SKM-1 (cell line): ENCODE measurements around the gene KCNJ10.

Experiments used
- DNase-seq: peaks from one replicate; lab custom pipeline; 2025; ENCODE audit not compliant: unreplicated experiment; lab: John Stamatoyannopoulos, UW

KCNJ10 gene

GRCh38 chr1:160099716-160100375 lies 29.9 kb upstream of the KCNJ10 start:
- DNase-seq, result no peak

GRCh38 chr1:160098852-160099561 lies 29.0 kb upstream of the KCNJ10 start:
- DNase-seq, result peak; percentile 87

- DNase-seq, result peak; percentile 65
Measured at GRCh38 chr1:160097911-160098851, 28.2 kb upstream of the KCNJ10 start, which contains the start of gene IGSF8. TSS of gene IGSF8 (minus strand) at chr1:160098619. CDS start at chr1:160098472, 147 bp downstream.

- no peak for DNase-seq
Measured at GRCh38 chr1:160097151-160097910, 27.4 kb upstream of the KCNJ10 start.

- no peak for DNase-seq
Measured at GRCh38 chr1:160096274-160097116, 26.5 kb upstream of the KCNJ10 start.

GRCh38 chr1:160095382-160096105 lies 25.6 kb upstream of the KCNJ10 start:
- no peak for DNase-seq

- no peak for DNase-seq
Measured at GRCh38 chr1:160094806-160095205, 24.8 kb upstream of the KCNJ10 start.

- no peak for DNase-seq
Measured at GRCh38 chr1:160094291-160094625, 24.3 kb upstream of the KCNJ10 start.

GRCh38 chr1:160093624-160094290 lies 23.8 kb upstream of the KCNJ10 start:
- no peak for DNase-seq

- no peak for DNase-seq
Measured at GRCh38 chr1:160093069-160093395, 23.1 kb upstream of the KCNJ10 start.

- DNase-seq, result no peak
Measured at GRCh38 chr1:160092366-160093068, 22.6 kb upstream of the KCNJ10 start.

GRCh38 chr1:160091666-160092223 lies 21.8 kb upstream of the KCNJ10 start:
- DNase-seq, result no peak

- DNase-seq, result no peak
Measured at GRCh38 chr1:160090760-160091159, 20.8 kb upstream of the KCNJ10 start.

- DNase-seq, result no peak
Measured at GRCh38 chr1:160089883-160090282, 19.9 kb upstream of the KCNJ10 start.

GRCh38 chr1:160087118-160087662 lies 17.2 kb upstream of the KCNJ10 start:
- no peak for DNase-seq

- DNase-seq, result no peak
Measured at GRCh38 chr1:160086456-160086892, 16.5 kb upstream of the KCNJ10 start.

GRCh38 chr1:160085686-160086455 lies 15.9 kb upstream of the KCNJ10 start:
- peak; percentile 81 for DNase-seq
